NCI-H2029 treated with DMSO at 0.1 percent for 48 hours (cell line): ENCODE data around the gene FYN.
"Not testable (repeated sequence)": the region's sequence is repeated elsewhere in the genome, so short reads cannot be mapped to it uniquely, and the experiment has no call there.

Experiments
- DNase-seq: peaks from one replicate; lab custom pipeline; 2025; lab: John Stamatoyannopoulos, UW

The FYN gene

GRCh38 chr6:111789598-111789997 lies 83.7 kb downstream of the FYN start:
- no peak for DNase-seq

GRCh38 chr6:111788379-111789276 lies 84.6 kb downstream of the FYN start:
- DNase-seq = peak; percentile 49

- not testable (repeated sequence) for DNase-seq
Observed at GRCh38 chr6:111786151-111786550, 87.1 kb downstream of the FYN start.

- peak; percentile 58 for DNase-seq
Observed at GRCh38 chr6:111784433-111784832, 88.8 kb downstream of the FYN start.

- DNase-seq = peak; percentile 54
Observed at GRCh38 chr6:111782887-111783466, 90.3 kb downstream of the FYN start.

- DNase-seq = no peak
Observed at GRCh38 chr6:111782192-111782809, 91.0 kb downstream of the FYN start.

GRCh38 chr6:111781041-111781708 lies 92.1 kb downstream of the FYN start:
- peak; percentile 34 for DNase-seq

- DNase-seq = no peak
Observed at GRCh38 chr6:111780393-111780792, 92.9 kb downstream of the FYN start.

- no peak for DNase-seq
Observed at GRCh38 chr6:111779660-111780059, 93.6 kb downstream of the FYN start.

GRCh38 chr6:111779031-111779430 lies 94.2 kb downstream of the FYN start:
- DNase-seq = no peak

GRCh38 chr6:111777357-111777756 lies 95.9 kb downstream of the FYN start:
- no peak for DNase-seq

- no peak for DNase-seq
Observed at GRCh38 chr6:111776236-111777221, 96.7 kb downstream of the FYN start.

GRCh38 chr6:111775145-111775922 lies 97.9 kb downstream of the FYN start:
- no peak for DNase-seq

- no peak for DNase-seq
Observed at GRCh38 chr6:111774346-111774703, 98.9 kb downstream of the FYN start.

GRCh38 chr6:111773501-111774345 lies 99.5 kb downstream of the FYN start:
- DNase-seq = no peak

GRCh38 chr6:111772381-111772780 lies 100.9 kb downstream of the FYN start:
- DNase-seq = no peak

- DNase-seq = no peak
Observed at GRCh38 chr6:111771629-111772028, 101.6 kb downstream of the FYN start.

GRCh38 chr6:111771094-111771432 lies 102.2 kb downstream of the FYN start:
- DNase-seq = no peak

- DNase-seq = no peak
Observed at GRCh38 chr6:111770263-111771093, 102.8 kb downstream of the FYN start.
